Fibroblast of skin of left quadriceps (primary cell): ENCODE results near the gene RBM26.
"Not testable (repeated sequence)": the region's sequence is repeated elsewhere in the genome, so short reads cannot be mapped to it uniquely, and the experiment has no call there.

Source experiments
- DNase-seq, 2 experiments: peaks; one replicate each; pipeline ENCODE4 v3.0.0-alpha.2; 2013; ENCODE audit warnings: low read depth in 2 of 2

Gene RBM26

GRCh38 chr13:79386125-79386826 lies 19.8 kb downstream of the RBM26 start:
- no peak for DNase-seq

GRCh38 chr13:79385694-79386093 lies 20.4 kb downstream of the RBM26 start:
- DNase-seq: no peak

DNA sequence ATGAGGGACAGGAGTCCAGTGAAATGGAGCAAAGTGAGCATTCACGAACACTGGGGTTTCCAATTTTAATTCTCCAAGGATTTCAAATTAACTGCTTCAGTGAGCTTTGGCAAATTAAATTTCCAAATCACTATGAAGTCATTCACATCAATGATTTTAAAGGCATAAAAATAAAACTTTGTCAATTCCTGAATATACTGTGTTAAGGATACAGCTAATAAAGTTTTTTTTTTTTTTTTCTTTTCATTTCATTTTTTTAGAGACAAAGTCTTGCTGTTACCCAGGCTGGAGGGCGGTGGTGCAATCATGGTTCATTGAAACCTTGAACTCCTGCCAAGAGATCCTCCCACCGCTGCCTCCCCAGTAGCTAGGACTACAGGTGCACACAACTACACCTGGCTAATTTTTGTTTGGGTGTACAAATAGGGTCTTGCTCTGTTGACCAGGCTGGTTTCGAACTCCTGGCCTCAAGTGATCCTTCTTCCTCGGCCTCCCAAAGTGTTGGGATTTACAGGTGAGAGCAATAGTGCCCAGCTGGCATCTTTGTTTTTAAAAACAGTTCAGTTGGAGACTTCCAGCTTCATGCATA lies 21.9 kb downstream of the RBM26 start:
- no peak for DNase-seq

- DNase-seq: no peak
Measured at GRCh38 chr13:79382545-79383275, 23.3 kb downstream of the RBM26 start.

- no peak for DNase-seq
Measured at GRCh38 chr13:79380997-79381396, 25.1 kb downstream of the RBM26 start.

DNA sequence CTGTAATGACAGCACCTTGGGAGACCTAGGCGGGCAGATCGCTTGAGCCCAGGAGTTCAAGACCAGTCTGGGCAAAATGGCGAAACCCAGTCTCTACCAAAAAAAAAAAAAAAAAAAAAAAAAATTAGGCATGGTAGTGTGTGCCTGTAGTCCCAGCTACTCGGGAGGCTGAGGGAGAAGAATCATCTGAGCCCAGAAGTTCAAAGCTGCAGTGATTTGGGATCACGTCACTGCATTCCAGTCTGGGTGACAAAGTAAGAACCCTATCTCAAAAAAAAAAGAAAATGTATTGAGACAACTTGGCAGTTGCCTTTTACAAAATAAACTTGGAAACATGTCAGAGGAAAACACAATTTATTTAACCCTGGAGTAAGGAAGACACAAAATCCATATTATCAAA lies 26.8 kb downstream of the RBM26 start:
- no peak for DNase-seq

- no peak for DNase-seq
Measured at GRCh38 chr13:79376843-79377242, 29.2 kb downstream of the RBM26 start.

GRCh38 chr13:79374578-79374977 lies 31.5 kb downstream of the RBM26 start:
- DNase-seq: no peak

DNA sequence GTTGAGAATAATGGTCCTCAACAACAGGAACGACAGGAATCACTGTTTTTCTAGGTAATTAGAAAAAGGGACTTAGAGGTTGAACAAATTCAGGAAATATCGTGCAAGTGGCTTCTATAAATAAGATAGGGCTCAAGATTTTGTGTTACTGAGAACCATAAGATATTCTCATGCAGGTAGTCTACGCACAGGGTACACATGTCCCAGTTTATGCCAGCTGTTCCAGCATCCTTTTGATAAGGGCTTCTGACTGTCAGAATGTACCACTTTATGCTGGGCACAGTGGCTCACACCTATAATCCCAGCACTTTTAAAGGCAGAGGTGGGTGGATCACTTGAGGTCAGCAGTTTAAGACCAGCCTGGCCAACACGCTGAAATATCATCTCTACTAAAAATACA lies 32.1 kb downstream of the RBM26 start:
- DNase-seq: no peak

GRCh38 chr13:79369226-79369625 lies 36.8 kb downstream of the RBM26 start:
- DNase-seq: no peak

DNA sequence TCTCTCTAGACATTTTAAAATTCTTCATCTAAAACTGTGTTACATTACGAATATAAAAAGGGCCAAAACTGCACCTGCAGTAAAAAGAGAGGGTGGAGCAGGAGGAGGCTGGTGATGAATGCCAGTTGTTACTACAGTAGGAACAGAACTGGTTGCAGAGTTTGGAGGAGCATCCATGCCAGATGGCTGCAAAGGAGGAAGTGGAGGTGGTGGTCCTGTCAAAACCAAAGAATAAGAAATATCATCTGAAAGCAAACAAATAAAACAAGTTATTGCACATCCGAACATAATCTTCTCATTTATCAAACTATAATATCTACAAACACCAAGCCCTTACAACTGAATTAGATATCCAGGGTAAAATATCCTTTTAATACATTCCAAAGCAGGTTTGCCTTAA lies 40.1 kb downstream of the RBM26 start:
- no peak for DNase-seq

GRCh38 chr13:79361299-79361698 lies 44.8 kb downstream of the RBM26 start:
- DNase-seq: no peak

DNA sequence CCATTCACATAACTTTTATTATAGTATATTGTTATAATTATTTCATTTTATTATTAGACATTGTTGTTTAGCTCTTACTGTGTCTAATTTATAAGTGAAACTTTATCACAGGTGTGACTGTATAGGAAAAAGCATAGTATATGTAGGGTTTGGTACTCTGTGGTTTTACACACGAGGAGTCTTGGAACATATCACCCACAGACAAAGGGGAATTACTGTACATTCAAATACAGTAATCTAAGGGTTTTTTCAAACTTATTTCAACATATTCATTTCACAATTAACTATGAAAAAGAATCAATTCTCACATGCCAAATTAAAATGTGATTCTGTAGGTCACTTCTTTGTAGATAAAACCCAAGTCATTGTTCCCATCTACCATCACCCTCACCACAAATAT lies 46.0 kb downstream of the RBM26 start:
- DNase-seq: no peak

- no peak for DNase-seq
Measured at GRCh38 chr13:79359064-79359463, 47.0 kb downstream of the RBM26 start.

- DNase-seq: no peak
Measured at GRCh38 chr13:79354285-79354684, 51.8 kb downstream of the RBM26 start.

- no peak for DNase-seq
Measured at GRCh38 chr13:79353693-79354092, 52.4 kb downstream of the RBM26 start.

DNA sequence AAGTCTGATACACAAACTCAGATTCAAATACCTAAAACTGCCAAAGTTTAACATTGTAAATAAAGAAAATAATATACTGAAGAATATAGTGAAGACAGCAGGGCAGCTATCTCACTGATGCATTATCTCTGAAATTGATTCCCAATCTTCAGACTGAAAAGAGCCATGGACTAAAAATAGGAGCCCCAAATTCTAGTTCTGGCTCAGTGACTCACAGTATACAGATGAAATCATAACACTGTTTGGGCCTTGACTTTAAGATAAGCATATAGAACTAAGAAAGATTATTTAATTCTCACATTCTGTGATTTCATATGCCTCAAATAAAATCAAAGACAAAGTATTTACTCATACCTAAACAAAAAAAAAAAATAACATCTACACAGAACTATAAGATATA lies 53.9 kb downstream of the RBM26 start:
- no peak for DNase-seq

DNA sequence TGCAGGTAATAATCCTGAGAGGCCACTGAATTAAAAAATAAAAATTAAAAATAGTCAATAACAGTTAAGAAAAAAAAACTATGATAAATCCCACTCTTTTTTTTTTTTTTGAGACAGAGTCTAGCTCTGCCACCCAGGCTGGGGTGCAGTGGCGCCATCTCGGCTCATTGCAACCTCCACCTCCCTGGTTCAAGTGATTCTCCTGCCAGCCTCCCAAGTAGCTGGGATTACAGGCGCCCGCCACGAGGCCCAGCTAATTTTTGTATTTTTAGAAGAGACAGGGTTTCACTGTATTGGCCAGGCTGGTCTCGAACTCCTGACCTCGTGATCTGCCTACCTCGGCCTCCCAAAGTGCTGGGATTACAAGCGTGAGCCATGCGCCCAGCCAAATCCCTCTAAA lies 56.4 kb downstream of the RBM26 start:
- DNase-seq: not testable (repeated sequence)

DNA sequence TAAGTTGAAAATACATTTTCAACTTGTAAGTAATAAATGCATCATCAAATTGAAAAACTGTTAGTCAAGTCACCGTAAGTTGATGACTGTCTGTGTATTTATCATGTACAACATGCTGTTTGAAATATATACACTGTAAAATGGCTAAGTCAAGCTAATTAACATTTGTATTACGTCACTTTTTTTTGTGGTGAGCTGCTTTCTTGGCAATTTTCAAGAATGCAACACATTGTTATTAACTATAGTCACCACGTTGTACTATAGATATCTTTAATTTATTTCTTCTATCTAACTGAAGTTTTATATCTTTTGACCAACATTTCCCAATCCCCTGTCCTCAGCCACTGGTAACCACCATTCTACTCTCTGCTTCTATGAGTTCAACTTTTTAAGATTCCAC lies 57.0 kb downstream of the RBM26 start:
- peak; percentile 29 to 32 for DNase-seq

GRCh38 chr13:79346300-79346914 lies 59.6 kb downstream of the RBM26 start:
- no peak for DNase-seq

- no peak for DNase-seq
Measured at GRCh38 chr13:79341202-79341601, 64.9 kb downstream of the RBM26 start.

DNA sequence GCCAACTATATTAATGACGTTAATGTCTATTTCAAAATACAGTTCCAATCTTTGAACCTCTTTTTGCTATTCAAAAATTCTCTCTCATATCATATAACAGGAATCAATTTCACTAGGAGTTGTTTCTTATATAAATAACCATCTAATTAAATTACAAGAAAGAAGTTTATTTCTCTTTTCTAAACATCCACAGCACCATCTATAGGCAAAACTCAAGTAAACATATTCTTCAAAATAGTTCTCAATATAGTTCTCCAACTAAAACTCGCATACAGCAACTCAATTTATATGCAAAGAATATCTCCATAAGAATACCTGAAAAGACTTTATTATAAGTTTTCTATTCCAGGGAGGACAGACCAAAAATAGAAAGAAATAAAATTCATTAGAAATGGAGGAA lies 65.6 kb downstream of the RBM26 start:
- no peak for DNase-seq

DNA sequence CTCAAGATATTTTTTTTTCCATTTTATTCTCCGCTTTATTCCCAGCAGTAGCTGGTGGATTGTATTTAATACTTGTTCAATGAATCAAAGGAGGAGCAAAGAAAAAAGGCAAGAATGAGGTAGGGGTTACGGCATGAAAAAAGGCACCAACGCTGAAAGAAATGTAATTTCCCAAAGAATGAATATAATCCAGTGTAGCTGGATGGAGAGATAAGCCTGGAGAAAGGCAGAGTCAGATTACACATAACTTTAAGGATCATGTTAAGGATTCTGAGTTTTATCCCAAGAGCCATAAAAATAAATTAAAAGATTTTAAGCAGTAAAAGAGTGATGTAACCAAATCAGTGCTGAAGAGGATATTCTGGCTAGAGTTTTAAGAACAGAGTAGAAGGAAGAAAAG lies 67.7 kb downstream of the RBM26 start:
- DNase-seq: no peak
